Neural progenitor cell (in vitro differentiated cells): ENCODE data around the gene OR2V2.
"Not testable (repeated sequence)": the region's sequence is repeated elsewhere in the genome, so short reads cannot be mapped to it uniquely, and the experiment has no call there.

Experiments
- CTCF ChIP-seq: fragments of 200-600 bp; sonication (generic); IDR thresholded peaks from 2 replicates; pipeline ENCODE4 v1.5.1; 2017; ENCODE audit warnings: antibody characterized with exemption, mild to moderate bottlenecking
- EZH2phosphoT487 ChIP-seq: fragments of 200-600 bp; sonication (generic); IDR thresholded peaks from 2 replicates; pipeline ENCODE4 v1.6.1; 2017; ENCODE audit warnings: antibody characterized with exemption

- TF ChIP-seq CTCF, EZH2phosphoT487: not testable (repeated sequence)
Observed at GRCh38 chr5:181177559-181177958, 30.2 kb downstream of the OR2V2 start.
